ACHN (cell line): ENCODE data around the gene CEP95.
A peak's percentile ranks its signal among the peaks of the same experiment; 100 is the strongest.
"Not testable (repeated sequence)": the region's sequence is repeated elsewhere in the genome, so short reads cannot be mapped to it uniquely, and the experiment has no call there.

Experiments
- DNase-seq: peaks from one replicate; pipeline ENCODE4 v3.0.0-alpha.2; 2015
- in situ Hi-C: cut with HindIII; loops from 2 replicates; pipeline ENCODE4 v1.10.0; 2017; ENCODE audit warnings: low sequenced_read_pairs, low pct_ligation_motif_present, low pct_unique_long_range_greater_than_20kb

Gene CEP95

GRCh38 chr17:64506576-64507412, at the start of gene CEP95:
CEP95 (plus strand) TSS chr17:64506977; CDS start chr17:64507098, 121 bp downstream.
- DNase-seq: peak; percentile 95
- in situ Hi-C loops: no loop called here

- no peak for DNase-seq
- in situ Hi-C loops: no loop called here
Measured at GRCh38 chr17:64457156-64457555, 49.6 kb upstream of the CEP95 start.

GRCh38 chr17:64458756-64459155, 48.0 kb upstream of the CEP95 start:
- no peak for DNase-seq
- in situ Hi-C loops: no loop called here

GRCh38 chr17:64459284-64459747, 47.5 kb upstream of the CEP95 start:
- peak; percentile 14 for DNase-seq
- in situ Hi-C loops: no loop called here

GRCh38 chr17:64459818-64460217, 47.0 kb upstream of the CEP95 start:
- DNase-seq, in situ Hi-C loops: not testable (repeated sequence)

GRCh38 chr17:64460955-64461354, 45.8 kb upstream of the CEP95 start:
- in situ Hi-C loops: no loop called here

GRCh38 chr17:64461788-64462187, 45.0 kb upstream of the CEP95 start:
- no peak for DNase-seq
- in situ Hi-C loops: no loop called here

More at GRCh38 chr17:64460955-64461354, 45.8 kb upstream of the CEP95 start:
- no peak for DNase-seq

GRCh38 chr17:64466019-64466735, 40.6 kb upstream of the CEP95 start:
- in situ Hi-C loops: no loop called here
- DNase-seq: no peak

- DNase-seq, in situ Hi-C loops: not testable (repeated sequence)
Measured at GRCh38 chr17:64466834-64467233, 39.9 kb upstream of the CEP95 start.

- in situ Hi-C loops: no loop called here
- DNase-seq: no peak
Measured at GRCh38 chr17:64470625-64471024, 36.2 kb upstream of the CEP95 start.

GRCh38 chr17:64471440-64471839, 35.3 kb upstream of the CEP95 start:
- DNase-seq: no peak
- in situ Hi-C loops: no loop called here

GRCh38 chr17:64472564-64472963, 34.2 kb upstream of the CEP95 start:
- in situ Hi-C loops: no loop called here
- DNase-seq: no peak

- in situ Hi-C loops: no loop called here
- DNase-seq: no peak
Measured at GRCh38 chr17:64477849-64478248, 28.9 kb upstream of the CEP95 start.

GRCh38 chr17:64480951-64481350, 25.8 kb upstream of the CEP95 start:
- in situ Hi-C loops: no loop called here
- no peak for DNase-seq

GRCh38 chr17:64484380-64484779, 22.4 kb upstream of the CEP95 start:
- no peak for DNase-seq
- in situ Hi-C loops: no loop called here

GRCh38 chr17:64488301-64488700, 18.5 kb upstream of the CEP95 start:
- in situ Hi-C loops: no loop called here
- no peak for DNase-seq

GRCh38 chr17:64491034-64491860, 15.5 kb upstream of the CEP95 start:
- peak; percentile 59 for DNase-seq
- in situ Hi-C loops: no loop called here

- peak; percentile 26 for DNase-seq
- in situ Hi-C loops: no loop called here
Measured at GRCh38 chr17:64491994-64492393, 14.8 kb upstream of the CEP95 start.
